ENCODE measurements around the gene SPEN. TPM values are rescaled to one million over a fixed set of nuclear protein-coding genes. Genes with fewer than 3 reads are reported as not detected.

Gene SPEN
- total and polyA plus RNA-seq, 10 of the 15 experiments (the other 5 are each of a cell fraction or from before 2014, with no cell fraction given), result 5.2 to 58.7 (median 20.1) TPM

DNA sequence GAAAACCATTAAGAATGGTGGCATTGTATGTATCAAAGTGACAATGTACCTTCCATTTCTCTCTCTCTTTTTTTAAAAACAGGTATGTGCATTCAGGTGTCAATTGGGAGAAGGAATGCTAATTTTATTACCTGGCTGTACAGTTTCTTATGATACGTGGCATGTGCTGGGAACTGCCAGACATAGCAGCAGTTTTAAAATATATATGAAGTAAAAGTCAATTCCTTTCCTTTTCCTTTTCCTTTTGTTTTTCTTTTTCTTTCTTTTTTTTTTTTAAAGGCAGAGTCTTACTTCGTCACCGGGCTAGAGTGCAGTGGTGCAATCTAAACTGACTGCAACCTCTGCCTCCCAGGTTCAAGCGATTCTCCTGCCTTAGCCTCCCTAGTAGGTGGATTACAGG, 37.0 kb downstream of the SPEN start:
- intact Hi-C loops (cut with micrococcal nuclease; ENCODE audit: unreplicated experiment), result loop anchor here (5.0 kb wide), 1 partner anchor 67 kb away; no protein-coding TSS in a partner anchor

DNA sequence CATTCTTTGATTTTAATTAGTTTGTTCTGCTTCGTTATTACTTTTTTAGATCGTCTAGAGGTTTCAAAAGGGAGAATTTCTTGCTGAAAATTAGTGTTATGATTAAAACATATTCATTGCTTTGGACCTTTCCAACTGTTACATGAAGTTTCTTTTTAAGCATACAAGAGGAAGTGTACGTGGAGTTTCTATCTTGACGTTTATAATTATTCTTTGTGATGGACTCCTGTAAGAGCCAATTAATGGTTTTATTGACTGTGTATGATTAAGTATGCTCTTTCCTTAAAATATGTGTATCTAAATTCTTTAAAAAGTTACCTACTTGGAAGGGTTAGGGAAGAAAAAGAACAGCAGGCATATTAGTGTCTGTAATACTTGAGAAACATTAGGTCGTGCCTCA, 37.8 kb downstream of the SPEN start:
- H3K79me2 ChIP-seq (ENCODE audit: control insufficient read depth, insufficient read depth, low read length), result peaks cover 90% of the 10 kb centered on the region
- H3K36me3 ChIP-seq (ENCODE audit: control insufficient read depth in 2 of 2, insufficient read depth in 2 of 2, low read length in 1 of 2), result peaks cover 1 to 5% of the 10 kb centered on the region in 2 experiments; a peak in 3 of 4 replicates
- ChIA-PET SMC1A (ENCODE audit: uncharacterized antibody, unreplicated experiment) (interaction anchor here (0.8 to 2.3 kb wide), 6 partner anchors 29 to 63 kb away, joined by 3 to 8 read pairs (median 4); partner anchors contain the start of gene SPEN), POLR2A (interaction anchor here (0.6 to 1.9 kb wide), 5 partner anchors 33 to 89 kb away, joined by 3 to 5 read pairs (median 4); no protein-coding TSS in a partner anchor), CTCF (interaction anchor here (0.6 to 1.6 kb wide), 2 partner anchors 13 to 33 kb away, joined by 3 read pairs; no protein-coding TSS in a partner anchor), RAD21 (ENCODE audit: unreplicated experiment) (interaction anchor here (0.9 to 1.9 kb wide), 3 partner anchors 34 to 70 kb away, joined by 4 to 7 read pairs (median 4); no protein-coding TSS in a partner anchor)
- DNase-seq (ENCODE audit: low read depth, low spot score) (no peak), FAIRE-seq (no peak), ATAC-seq (no peak)
- H2AFZ ChIP-seq (ENCODE audit: control insufficient read depth, low read depth, low read length), result no peak overlapping the region
- no TSS peak for BruUV-seq (replicated peaks)
- no peaks in the 10 kb centered on the region for H3K27me3 ChIP-seq (replicated peaks in 1 of 2; ENCODE audit: control insufficient read depth in 2 of 2, insufficient read depth in 2 of 2, low read length in 1 of 2)
- H4K20me1 ChIP-seq (ENCODE audit: control insufficient read depth, insufficient read depth), result no peaks in the 10 kb centered on the region
- peaks cover 24% of the 10 kb centered on the region for H3K4me1 ChIP-seq (ENCODE audit: control insufficient read depth, insufficient read depth, low read length)
- TF ChIP-seq MTA2 (IDR thresholded peaks at IDR 0.05; ENCODE audit: low read depth) (peak; percentile 33; the same call in 1 of the 2 replicates), ZNF274 (IDR thresholded peaks at IDR 0.05; ENCODE audit: insufficient read depth, insufficient read length) (no peak), SPI1 (IDR thresholded peaks at IDR 0.05; ENCODE audit: borderline replicate concordance, insufficient read depth, low read depth, low read length) (peak; percentile 27; the same call in 1 of the 2 replicates), POU2F2 (IDR thresholded peaks at IDR 0.05; ENCODE audit: borderline replicate concordance, low read depth, low read length) (no peak)
- TF ChIP-seq, protein P1, sequence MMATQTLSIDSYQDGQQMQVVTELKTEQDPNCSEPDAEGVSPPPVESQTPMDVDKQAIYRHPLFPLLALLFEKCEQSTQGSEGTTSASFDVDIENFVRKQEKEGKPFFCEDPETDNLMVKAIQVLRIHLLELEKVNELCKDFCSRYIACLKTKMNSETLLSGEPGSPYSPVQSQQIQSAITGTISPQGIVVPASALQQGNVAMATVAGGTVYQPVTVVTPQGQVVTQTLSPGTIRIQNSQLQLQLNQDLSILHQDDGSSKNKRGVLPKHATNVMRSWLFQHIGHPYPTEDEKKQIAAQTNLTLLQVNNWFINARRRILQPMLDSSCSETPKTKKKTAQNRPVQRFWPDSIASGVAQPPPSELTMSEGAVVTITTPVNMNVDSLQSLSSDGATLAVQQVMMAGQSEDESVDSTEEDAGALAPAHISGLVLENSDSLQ (IDR thresholded peaks at IDR 0.05), result peak; percentile 90
- 21% methylated on average over 5 of the region's 5 CpGs for WGBS (ENCODE audit: insufficient coverage, insufficient replicate concordance, low lambda C conversion rate, missing lambda C conversion rate)
- H3K4me2 ChIP-seq (ENCODE audit: control insufficient read depth, insufficient read depth), result peak overlapping the region; percentile 99
- H3K27ac ChIP-seq (ENCODE audit: control insufficient read depth, insufficient read depth), result peak overlapping the region; percentile 87
- no peak overlapping the region for H3K9ac ChIP-seq (ENCODE audit: control insufficient read depth, insufficient read depth, low read length)
- no peaks in the 10 kb centered on the region for H3K9me3 ChIP-seq (replicated peaks; ENCODE audit: control insufficient read depth, insufficient read depth, low read length)
- H3K4me3 ChIP-seq, result peak overlapping the region; percentile 46; the same call in 1 of the 2 replicates
- in situ Hi-C loops (cut with MboI), result no loop called here
- intact Hi-C loops (cut with micrococcal nuclease; ENCODE audit: unreplicated experiment), result no loop called here

More for the DNA sequence above, 37.0 kb downstream of the SPEN start:
- H3K79me2 ChIP-seq (ENCODE audit: control insufficient read depth, insufficient read depth, low read length), result peaks cover 88% of the 10 kb centered on the region
- SMC1A ChIA-PET (ENCODE audit: uncharacterized antibody, unreplicated experiment), result interaction anchor here (0.7 to 2.3 kb wide), 2 partner anchors 32 to 85 kb away, joined by 3 to 8 read pairs; no protein-coding TSS in a partner anchor
- RAD21 ChIA-PET (ENCODE audit: unreplicated experiment), result interaction anchor here (0.9 to 1.5 kb wide), 2 partner anchors 67 to 69 kb away, joined by 4 read pairs; no protein-coding TSS in a partner anchor
- H3K36me3 ChIP-seq (ENCODE audit: control insufficient read depth in 2 of 2, insufficient read depth in 2 of 2, low read length in 1 of 2), result peaks cover 1 to 4% of the 10 kb centered on the region in 2 experiments; a peak in 3 of 4 replicates
- no peak for ATAC-seq
- no peaks in the 10 kb centered on the region for H3K9me3 ChIP-seq (replicated peaks; ENCODE audit: control insufficient read depth, insufficient read depth, low read length)
- TF ChIP-seq SMAD1 (IDR thresholded peaks at IDR 0.05; ENCODE audit: low read depth, partially characterized antibody) (no peak), HDAC2 (IDR thresholded peaks at IDR 0.05) (no peak), SMC3 (IDR thresholded peaks at IDR 0.05; ENCODE audit: borderline replicate concordance, low read length) (no peak), ETV6 (conservative IDR thresholded peaks at IDR 0.05 in 1 of 2, IDR thresholded peaks at IDR 0.05 in 1 of 2; ENCODE audit: borderline replicate concordance in 1 of 2, low read depth in 1 of 2) (no peak)
- POLR2A ChIA-PET, result interaction anchor here (1.2 to 1.4 kb wide), 2 partner anchors 68 to 359 kb away, joined by 4 to 7 read pairs; no protein-coding TSS in a partner anchor
- H3K4me2 ChIP-seq (ENCODE audit: control insufficient read depth, insufficient read depth), result peak overlapping the region; percentile 14; the same call in 1 of the 2 replicates
- no peaks in the 10 kb centered on the region for H3K27me3 ChIP-seq (replicated peaks in 1 of 2; ENCODE audit: control insufficient read depth in 2 of 2, insufficient read depth in 2 of 2, low read length in 1 of 2)
- BruUV-seq (replicated peaks), result no TSS peak
- H3K4me1 ChIP-seq (ENCODE audit: control insufficient read depth, insufficient read depth, low read length), result peaks cover 24% of the 10 kb centered on the region
- no peak for DNase-seq (ENCODE audit: low read depth, low spot score)
- H3K27ac ChIP-seq (ENCODE audit: control insufficient read depth, insufficient read depth), result no peak overlapping the region
- WGBS (ENCODE audit: insufficient coverage, insufficient replicate concordance, low lambda C conversion rate, missing lambda C conversion rate), result 93% methylated on average over 4 of the region's 4 CpGs
- no peak overlapping the region for H3K9ac ChIP-seq (ENCODE audit: control insufficient read depth, insufficient read depth, low read length)
- no peaks in the 10 kb centered on the region for H4K20me1 ChIP-seq (ENCODE audit: control insufficient read depth, insufficient read depth)
- in situ Hi-C loops (cut with MboI), result no loop called here
- no peak overlapping the region for H2AFZ ChIP-seq (ENCODE audit: control insufficient read depth, low read depth, low read length)
- FAIRE-seq, result no peak
- no peak overlapping the region for H3K4me3 ChIP-seq
- CTCF ChIA-PET, result no interaction called here
